Measurements from ENCODE around the gene STPG1. TPM values are rescaled to one million over a fixed set of nuclear protein-coding genes. Genes with fewer than 3 reads are reported as not detected.

The STPG1 gene
- total and polyA plus RNA-seq, 9 of the 15 experiments (the other 6 are each of a cell fraction or from before 2014, with no cell fraction given): 5.0 to 11.9 (median 8.3) TPM

DNA sequence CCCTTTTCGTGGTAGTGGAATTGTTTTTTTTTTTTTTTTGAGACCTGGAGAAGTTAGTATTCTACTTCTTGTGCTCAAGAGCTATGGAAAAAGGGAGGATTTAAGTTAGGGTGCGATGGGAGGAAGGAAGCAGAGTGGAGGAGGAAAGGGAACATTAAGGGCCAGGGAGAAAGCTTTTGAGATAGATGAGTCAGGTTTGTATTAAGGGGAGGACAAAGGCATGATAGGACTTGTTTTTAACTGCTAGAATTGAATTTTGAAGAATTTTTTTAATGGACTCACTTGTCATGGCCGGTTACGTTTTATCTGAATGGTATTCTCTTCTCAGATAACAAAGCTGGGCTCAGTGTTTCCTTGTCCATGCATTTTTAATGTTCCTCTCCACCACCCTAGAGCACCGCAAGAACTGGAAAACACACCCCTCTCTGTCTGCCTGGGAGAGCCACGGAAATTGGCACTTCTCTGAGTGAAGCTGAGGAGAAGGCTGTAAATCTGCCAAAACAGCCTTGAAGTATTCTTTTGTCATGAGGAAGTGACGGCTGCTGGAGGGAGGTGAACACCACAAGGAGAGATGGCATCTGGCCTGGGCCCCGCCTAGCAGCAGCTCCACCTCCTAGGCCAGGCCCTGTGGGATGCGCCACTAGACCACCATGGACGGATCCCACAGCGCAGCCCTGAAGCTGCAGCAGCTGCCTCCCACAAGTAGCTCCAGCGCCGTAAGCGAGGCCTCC is 5.5 kb upstream of the STPG1 start (continued):
- peak; percentile 87 for TF ChIP-seq CREM (IDR thresholded peaks at IDR 0.05; ENCODE audit: low read depth)
- TF ChIP-seq TCF7 (IDR thresholded peaks at IDR 0.05; ENCODE audit: borderline replicate concordance): peak; percentile 85; the same call in 1 of the 2 replicates
- no peak for TF ChIP-seq POLR2A (conservative IDR thresholded peaks at IDR 0.05)
- TF ChIP-seq, protein P1, sequence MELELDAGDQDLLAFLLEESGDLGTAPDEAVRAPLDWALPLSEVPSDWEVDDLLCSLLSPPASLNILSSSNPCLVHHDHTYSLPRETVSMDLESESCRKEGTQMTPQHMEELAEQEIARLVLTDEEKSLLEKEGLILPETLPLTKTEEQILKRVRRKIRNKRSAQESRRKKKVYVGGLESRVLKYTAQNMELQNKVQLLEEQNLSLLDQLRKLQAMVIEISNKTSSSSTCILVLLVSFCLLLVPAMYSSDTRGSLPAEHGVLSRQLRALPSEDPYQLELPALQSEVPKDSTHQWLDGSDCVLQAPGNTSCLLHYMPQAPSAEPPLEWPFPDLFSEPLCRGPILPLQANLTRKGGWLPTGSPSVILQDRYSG (tag; conservative IDR thresholded peaks at IDR 0.05; ENCODE audit: low read depth): no peak
- TF ChIP-seq CSDE1 (IDR thresholded peaks at IDR 0.05): 0 out of 4 replicates have a peak, but pooled peaks of 1 of the 2 experiments have one; percentile 76
- TF ChIP-seq XRCC3 (IDR thresholded peaks at IDR 0.05): no peak
- no peak for TF ChIP-seq CBX1 (IDR thresholded peaks at IDR 0.05; ENCODE audit: low read depth)
- TF ChIP-seq TCF3 (CRISPR knock-in tag; IDR thresholded peaks at IDR 0.05): peak; percentile 21; the same call in 1 of the 2 replicates
- no peak for TF ChIP-seq CHD4 (IDR thresholded peaks at IDR 0.05; ENCODE audit: insufficient read depth, insufficient replicate concordance, low read depth, low read length, poor library complexity, severe bottlenecking)
- no peak for TF ChIP-seq BACH1 (tag; IDR thresholded peaks at IDR 0.05)
- TF ChIP-seq KAT7 (CRISPR knock-in tag; IDR thresholded peaks at IDR 0.05; ENCODE audit: borderline replicate concordance): 0 out of 2 replicates have a peak, but pooled peaks have one; percentile 44
- TF ChIP-seq, protein P2, sequence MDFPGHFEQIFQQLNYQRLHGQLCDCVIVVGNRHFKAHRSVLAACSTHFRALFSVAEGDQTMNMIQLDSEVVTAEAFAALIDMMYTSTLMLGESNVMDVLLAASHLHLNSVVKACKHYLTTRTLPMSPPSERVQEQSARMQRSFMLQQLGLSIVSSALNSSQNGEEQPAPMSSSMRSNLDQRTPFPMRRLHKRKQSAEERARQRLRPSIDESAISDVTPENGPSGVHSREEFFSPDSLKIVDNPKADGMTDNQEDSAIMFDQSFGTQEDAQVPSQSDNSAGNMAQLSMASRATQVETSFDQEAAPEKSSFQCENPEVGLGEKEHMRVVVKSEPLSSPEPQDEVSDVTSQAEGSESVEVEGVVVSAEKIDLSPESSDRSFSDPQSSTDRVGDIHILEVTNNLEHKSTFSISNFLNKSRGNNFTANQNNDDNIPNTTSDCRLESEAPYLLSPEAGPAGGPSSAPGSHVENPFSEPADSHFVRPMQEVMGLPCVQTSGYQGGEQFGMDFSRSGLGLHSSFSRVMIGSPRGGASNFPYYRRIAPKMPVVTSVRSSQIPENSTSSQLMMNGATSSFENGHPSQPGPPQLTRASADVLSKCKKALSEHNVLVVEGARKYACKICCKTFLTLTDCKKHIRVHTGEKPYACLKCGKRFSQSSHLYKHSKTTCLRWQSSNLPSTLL (IDR thresholded peaks at IDR 0.05): peak; percentile 30; the same call in 1 of the 2 replicates
- no peak for TF ChIP-seq PHF20 (IDR thresholded peaks at IDR 0.05; ENCODE audit: partially characterized antibody)
- TF ChIP-seq TBP (optimal IDR thresholded peaks at IDR 0.05; ENCODE audit: low read depth, low read length): peak; percentile 44
- TF ChIP-seq, protein P3, sequence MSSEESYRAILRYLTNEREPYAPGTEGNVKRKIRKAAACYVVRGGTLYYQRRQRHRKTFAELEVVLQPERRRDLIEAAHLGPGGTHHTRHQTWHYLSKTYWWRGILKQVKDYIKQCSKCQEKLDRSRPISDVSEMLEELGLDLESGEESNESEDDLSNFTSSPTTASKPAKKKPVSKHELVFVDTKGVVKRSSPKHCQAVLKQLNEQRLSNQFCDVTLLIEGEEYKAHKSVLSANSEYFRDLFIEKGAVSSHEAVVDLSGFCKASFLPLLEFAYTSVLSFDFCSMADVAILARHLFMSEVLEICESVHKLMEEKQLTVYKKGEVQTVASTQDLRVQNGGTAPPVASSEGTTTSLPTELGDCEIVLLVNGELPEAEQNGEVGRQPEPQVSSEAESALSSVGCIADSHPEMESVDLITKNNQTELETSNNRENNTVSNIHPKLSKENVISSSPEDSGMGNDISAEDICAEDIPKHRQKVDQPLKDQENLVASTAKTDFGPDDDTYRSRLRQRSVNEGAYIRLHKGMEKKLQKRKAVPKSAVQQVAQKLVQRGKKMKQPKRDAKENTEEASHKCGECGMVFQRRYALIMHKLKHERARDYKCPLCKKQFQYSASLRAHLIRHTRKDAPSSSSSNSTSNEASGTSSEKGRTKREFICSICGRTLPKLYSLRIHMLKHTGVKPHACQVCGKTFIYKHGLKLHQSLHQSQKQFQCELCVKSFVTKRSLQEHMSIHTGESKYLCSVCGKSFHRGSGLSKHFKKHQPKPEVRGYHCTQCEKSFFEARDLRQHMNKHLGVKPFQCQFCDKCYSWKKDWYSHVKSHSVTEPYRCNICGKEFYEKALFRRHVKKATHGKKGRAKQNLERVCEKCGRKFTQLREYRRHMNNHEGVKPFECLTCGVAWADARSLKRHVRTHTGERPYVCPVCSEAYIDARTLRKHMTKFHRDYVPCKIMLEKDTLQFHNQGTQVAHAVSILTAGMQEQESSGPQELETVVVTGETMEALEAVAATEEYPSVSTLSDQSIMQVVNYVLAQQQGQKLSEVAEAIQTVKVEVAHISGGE (CRISPR knock-in tag; IDR thresholded peaks at IDR 0.05): peak in 1 of 3 experiments; percentile 49; a peak in 1 of 6 replicates
- TF ChIP-seq FOXK1 (CRISPR knock-in tag; IDR thresholded peaks at IDR 0.05; ENCODE audit: borderline replicate concordance): 0 out of 2 replicates have a peak, but pooled peaks have one; percentile 51
- no peak for TF ChIP-seq HNRNPK (IDR thresholded peaks at IDR 0.05; ENCODE audit: low read depth, low read length, poor library complexity, severe bottlenecking)
- peak; percentile 88 for TF ChIP-seq CTBP1 (IDR thresholded peaks at IDR 0.05; ENCODE audit: borderline replicate concordance)
- TF ChIP-seq, protein P4, sequence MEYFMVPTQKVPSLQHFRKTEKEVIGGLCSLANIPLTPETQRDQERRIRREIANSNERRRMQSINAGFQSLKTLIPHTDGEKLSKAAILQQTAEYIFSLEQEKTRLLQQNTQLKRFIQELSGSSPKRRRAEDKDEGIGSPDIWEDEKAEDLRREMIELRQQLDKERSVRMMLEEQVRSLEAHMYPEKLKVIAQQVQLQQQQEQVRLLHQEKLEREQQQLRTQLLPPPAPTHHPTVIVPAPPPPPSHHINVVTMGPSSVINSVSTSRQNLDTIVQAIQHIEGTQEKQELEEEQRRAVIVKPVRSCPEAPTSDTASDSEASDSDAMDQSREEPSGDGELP (CRISPR knock-in tag; IDR thresholded peaks at IDR 0.05; ENCODE audit: borderline replicate concordance): peak; percentile 65; the same call in 1 of the 2 replicates
